Thymus (tissue), 11 donors: ENCODE results near the gene UMPS. TPM values are rescaled to one million over a fixed set of nuclear protein-coding genes. Genes with fewer than 3 reads are reported as not detected.
A peak's percentile ranks its signal among the peaks of the same experiment; 100 is the strongest.
"Not testable (repeated sequence)": the region's sequence is repeated elsewhere in the genome, so short reads cannot be mapped to it uniquely, and the experiment has no call there.

ENCODE experiments used
- DNase-seq, 9 donors: peaks; one replicate each; pipeline ENCODE4 v3.0.0-alpha.2; 2013; ENCODE audit warnings: low spot score in 9 of 9, low read depth in 6 of 9, missing footprints in 1 of 9
- H3K27ac ChIP-seq, 2 donors: one replicate each; pipeline ENCODE4 v1.5.1; 2013; ENCODE audit warnings: control low read depth in 1 of 2, low read depth in 1 of 2, low read length in 1 of 2, mild to moderate bottlenecking in 1 of 2, moderate library complexity in 1 of 2
- H3K27me3 ChIP-seq, 2 donors: one replicate each; pipeline ENCODE4 v1.5.1; 2013; ENCODE audit warnings: low read length in 1 of 2; ENCODE audit not compliant: control insufficient read depth in 2 of 2, insufficient read depth in 1 of 2
- H3K36me3 ChIP-seq, 2 donors: one replicate each; pipeline ENCODE4 v1.5.1; 2013; ENCODE audit warnings: low read length in 1 of 2, mild to moderate bottlenecking in 1 of 2, moderate library complexity in 1 of 2; ENCODE audit not compliant: control insufficient read depth in 2 of 2, insufficient read depth in 2 of 2
- H3K4me1 ChIP-seq, 2 donors: one replicate each; pipeline ENCODE4 v1.5.1; 2013; ENCODE audit warnings: low read length in 2 of 2; ENCODE audit not compliant: control insufficient read depth in 2 of 2, insufficient read depth in 2 of 2
- H3K4me3 ChIP-seq, 2 donors: one replicate each; pipeline ENCODE4 v1.5.1; 2013; ENCODE audit warnings: low read length in 2 of 2, control low read depth in 1 of 2, mild to moderate bottlenecking in 1 of 2
- H3K9me3 ChIP-seq, 2 donors: one replicate each; pipeline ENCODE4 v1.5.1; 2013; ENCODE audit warnings: low read length in 1 of 2, mild to moderate bottlenecking in 1 of 2; ENCODE audit not compliant: control insufficient read depth in 2 of 2, insufficient read depth in 1 of 2
- WGBS: extraction: QIAGEN DNeasy Blood & Tissue Kit; methylation state at CpG from one replicate; pipeline ENCODE4 v1.1.7; 2013; 5-methylcytosine and 5-hydroxymethylcytosine counted together
- polyA plus RNA-seq: library from polyadenylated mRNA; stranded (reverse); fragments of 200-250 nt; gene quantifications from one replicate; pipeline ENCODE4 v1.2.3, GENCODE V29; 2013
- total RNA-seq: library from RNA; stranded (reverse); fragments of 120-200 nt; gene quantifications from one replicate; pipeline ENCODE4 v1.2.4, GENCODE V29; 2013
- donor health status: healthy.

Gene UMPS
- total and polyA plus RNA-seq, 2 donors: 17.6 to 27.6 TPM

DNA sequence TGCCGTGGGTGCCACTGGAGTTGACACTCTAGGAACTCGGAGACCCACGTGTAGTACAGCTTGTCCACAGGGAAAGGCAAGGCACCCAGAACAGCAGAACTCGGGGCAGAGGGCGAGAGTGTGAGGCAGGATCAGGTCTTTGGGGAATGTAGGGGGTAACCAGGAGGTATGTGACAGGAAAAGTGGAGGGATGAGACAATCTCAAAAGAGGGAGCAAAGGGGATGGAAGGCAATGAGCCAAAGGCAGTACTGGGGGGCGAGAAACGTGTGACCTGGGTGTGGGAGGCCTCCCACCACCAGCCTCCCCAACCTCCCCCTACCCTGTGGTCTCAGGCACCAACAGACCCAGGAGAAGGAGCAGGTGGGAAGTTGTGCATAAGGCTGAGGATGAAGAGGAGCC, 48.9 kb downstream of the UMPS start:
- DNase-seq: no peak
- H3K4me3 ChIP-seq: no peak overlapping the region
- no peaks in the 10 kb centered on the region for H3K27me3 ChIP-seq
- no peak overlapping the region for H3K27ac ChIP-seq
- no peaks in the 10 kb centered on the region for H3K36me3 ChIP-seq
- no peaks in the 10 kb centered on the region for H3K9me3 ChIP-seq
- WGBS: 89% methylated on average over 7 of the region's 7 CpGs
- peaks cover 5 to 18% of the 10 kb centered on the region in 2 donors for H3K4me1 ChIP-seq

GRCh38 chr3:124779751-124780191, 49.5 kb downstream of the UMPS start:
- Histone ChIP-seq H3K36me3 (no peaks in the 10 kb centered on the region), H3K27me3 (no peaks in the 10 kb centered on the region), H3K4me1 (peaks cover 5 to 18% of the 10 kb centered on the region in 2 donors), H3K27ac (no peak overlapping the region), H3K9me3 (no peaks in the 10 kb centered on the region), H3K4me3 (no peak overlapping the region)
- DNase-seq: no peak
- 96% methylated on average over 9 of the region's 9 CpGs for WGBS

- Histone ChIP-seq H3K4me3 (no peak overlapping the region), H3K27ac (peak overlapping the region; percentile 37 to 71)
These were observed 50.1 kb downstream of the UMPS start for GRCh38 chr3:124780356-124780755.

GRCh38 chr3:124780761-124781475, 50.7 kb downstream of the UMPS start:
- 55% methylated on average over 15 of the region's 15 CpGs for WGBS
- peak in 6 of 9 donors; percentile 9 to 43 (median 18) for DNase-seq
- no peaks in the 10 kb centered on the region for H3K9me3 ChIP-seq
- H3K27me3 ChIP-seq: no peaks in the 10 kb centered on the region
- H3K4me1 ChIP-seq: peaks cover 5 to 18% of the 10 kb centered on the region in 2 donors
- no peaks in the 10 kb centered on the region for H3K36me3 ChIP-seq
- no peak overlapping the region for H3K4me3 ChIP-seq
- H3K27ac ChIP-seq: peak overlapping the region in 1 of 2 donors; percentile 71

More at GRCh38 chr3:124780356-124780755, 50.1 kb downstream of the UMPS start:
- WGBS: 69% methylated on average over 8 of the region's 8 CpGs
- no peaks in the 10 kb centered on the region for H3K36me3 ChIP-seq
- no peaks in the 10 kb centered on the region for H3K27me3 ChIP-seq
- no peaks in the 10 kb centered on the region for H3K9me3 ChIP-seq
- no peak for DNase-seq
- peaks cover 5 to 18% of the 10 kb centered on the region in 2 donors for H3K4me1 ChIP-seq

DNA sequence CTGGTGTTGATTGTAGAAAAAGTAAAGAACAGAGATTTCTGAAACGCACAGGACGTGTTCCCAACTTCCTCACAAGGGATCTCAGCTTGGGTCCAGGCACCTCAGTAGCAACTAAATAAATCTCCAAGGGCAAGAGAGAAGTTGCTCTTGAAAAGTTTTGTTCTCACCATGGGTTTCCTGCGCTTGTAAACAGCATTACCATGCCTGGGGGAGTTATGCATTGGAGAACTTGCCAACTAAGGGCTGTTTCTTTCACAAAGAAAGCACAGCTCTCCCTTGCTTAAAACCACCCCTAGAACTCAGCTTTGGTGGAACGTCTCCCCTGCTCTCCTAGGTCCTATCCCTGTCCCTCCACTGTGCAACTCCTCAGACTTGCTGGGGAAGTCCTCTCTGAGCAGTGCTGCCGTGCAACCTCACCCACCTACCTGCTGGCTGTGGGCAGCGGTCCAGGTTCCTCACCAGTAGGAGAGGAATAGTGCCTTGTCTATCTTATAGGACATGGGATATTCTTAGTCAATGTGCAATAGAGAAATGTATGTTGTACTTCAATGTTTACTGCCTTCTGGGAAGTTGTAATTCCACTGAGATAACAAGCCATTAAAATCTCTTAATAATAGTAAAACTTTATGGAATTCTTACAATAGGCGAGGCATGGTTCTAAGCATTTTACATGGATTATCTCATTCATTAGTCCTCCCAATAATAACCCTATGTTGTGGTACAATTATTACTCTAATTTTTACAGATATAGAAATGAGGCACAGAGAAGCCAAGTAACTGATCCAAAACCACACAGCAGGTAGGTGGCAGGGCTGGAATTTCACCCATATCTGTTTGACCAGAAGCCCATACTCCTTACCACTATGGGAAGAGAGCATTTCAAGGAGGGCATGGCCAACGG, 51.5 kb downstream of the UMPS start:
- no peak for DNase-seq
- Histone ChIP-seq H3K9me3 (no peaks in the 10 kb centered on the region), H3K36me3 (no peaks in the 10 kb centered on the region), H3K4me1 (peaks cover 5 to 18% of the 10 kb centered on the region in 2 donors), H3K4me3 (no peak overlapping the region), H3K27ac (no peak overlapping the region), H3K27me3 (no peaks in the 10 kb centered on the region)
- WGBS: 87% methylated on average over 8 of the region's 8 CpGs

DNA sequence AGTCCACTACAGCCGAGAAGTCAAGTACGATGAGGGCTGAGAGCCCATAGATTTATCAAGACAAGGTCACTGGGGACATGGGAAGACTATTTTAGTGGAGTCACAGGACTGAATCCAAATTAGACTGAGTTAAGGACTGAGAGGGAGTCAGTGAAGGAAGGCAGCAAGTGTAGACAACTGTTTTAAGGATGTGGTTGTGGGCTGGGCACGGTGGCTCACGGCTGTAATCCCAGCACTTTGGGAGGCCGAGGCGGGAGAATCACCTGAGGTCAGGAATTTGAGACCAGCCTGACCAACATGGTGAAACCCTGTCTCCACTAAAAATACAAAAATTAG, 52.1 kb downstream of the UMPS start:
- not testable (repeated sequence) for H3K36me3 ChIP-seq, H3K4me3 ChIP-seq, H3K27me3 ChIP-seq, H3K27ac ChIP-seq, DNase-seq, H3K9me3 ChIP-seq
- WGBS: 85% methylated on average over 6 of the region's 6 CpGs
- H3K4me1 ChIP-seq: peaks cover 5 to 20% of the 10 kb centered on the region in 2 donors

GRCh38 chr3:124783696-124784095, 53.4 kb downstream of the UMPS start:
- H3K4me1 ChIP-seq: peaks cover 5 to 20% of the 10 kb centered on the region in 2 donors
- no peak for DNase-seq
- no peaks in the 10 kb centered on the region for H3K9me3 ChIP-seq
- no peak overlapping the region for H3K4me3 ChIP-seq
- no peaks in the 10 kb centered on the region for H3K36me3 ChIP-seq
- no peak overlapping the region for H3K27ac ChIP-seq
- WGBS: 96% methylated on average over 4 of the region's 4 CpGs
- H3K27me3 ChIP-seq: no peaks in the 10 kb centered on the region

- Histone ChIP-seq H3K27ac (no peak overlapping the region), H3K36me3 (no peaks in the 10 kb centered on the region), H3K4me3 (no peak overlapping the region), H3K9me3 (no peaks in the 10 kb centered on the region), H3K4me1 (peaks cover 5 to 20% of the 10 kb centered on the region in 2 donors), H3K27me3 (no peaks in the 10 kb centered on the region)
- WGBS: 82% methylated on average over 17 of the region's 17 CpGs
- no peak for DNase-seq
These were observed 54.6 kb downstream of the UMPS start for GRCh38 chr3:124784686-124785382.

GRCh38 chr3:124785973-124786372, 55.7 kb downstream of the UMPS start:
- Histone ChIP-seq H3K36me3 (no peaks in the 10 kb centered on the region), H3K4me1 (peaks cover 2 to 10% of the 10 kb centered on the region in 2 donors), H3K27me3 (no peaks in the 10 kb centered on the region), H3K27ac (no peak overlapping the region), H3K4me3 (no peak overlapping the region), H3K9me3 (no peaks in the 10 kb centered on the region)
- WGBS: 92% methylated on average over 3 of the region's 3 CpGs
- no peak for DNase-seq
